Epithelial cell of proximal tubule (primary cell): ENCODE measurements around the gene NUDT17. TPM values are rescaled to one million over a fixed set of nuclear protein-coding genes. Genes with fewer than 3 reads are reported as not detected.

Experiments used
- DNase-seq: peaks from one replicate; pipeline ENCODE4 v3.0.0-alpha.2; 2011; ENCODE audit warnings: low read depth
- H3K4me3 ChIP-seq: 2 replicates; pipeline ENCODE4 v1.5.1; 2011; ENCODE audit warnings: low read depth, mild to moderate bottlenecking, low read length
- CTCF ChIP-seq: conservative IDR thresholded peaks from 2 replicates; pipeline ENCODE4 v1.5.1; 2012; ENCODE audit warnings: low read depth, mild to moderate bottlenecking, low read length
- total RNA-seq: library from RNA; depleted of rRNA; stranded (reverse); fragments of >200 nt; gene quantifications from 2 replicates; pipeline ENCODE4 v1.2.3, GENCODE V29; 2015

NUDT17 gene
- total RNA-seq, 1 donor from 2014 or later, result 4.3 TPM

- no peak for DNase-seq
- TF ChIP-seq CTCF, result no peak
- H3K4me3 ChIP-seq, result no peak overlapping the region
Observed at GRCh38 chr1:145879775-145880174, 34.3 kb downstream of the NUDT17 start.

- DNase-seq, result no peak
- H3K4me3 ChIP-seq, result no peak overlapping the region
- TF ChIP-seq CTCF, result no peak
Observed at GRCh38 chr1:145884675-145885074, 39.2 kb downstream of the NUDT17 start.

- peak within 1 kb of the TSS; percentile 73 for H3K4me3 ChIP-seq
- DNase-seq, result no peak
- TF ChIP-seq CTCF, result no peak
Observed at GRCh38 chr1:145885738-145886287, 40.4 kb downstream of the NUDT17 start, which contains the start of gene ANKRD35. ANKRD35 (minus strand) TSS chr1:145885866; CDS start chr1:145885758, 108 bp downstream.

- peak overlapping the region; percentile 73 for H3K4me3 ChIP-seq
- TF ChIP-seq CTCF, result no peak
- no peak for DNase-seq
Observed at GRCh38 chr1:145886390-145886789, 41.0 kb downstream of the NUDT17 start.

DNA sequence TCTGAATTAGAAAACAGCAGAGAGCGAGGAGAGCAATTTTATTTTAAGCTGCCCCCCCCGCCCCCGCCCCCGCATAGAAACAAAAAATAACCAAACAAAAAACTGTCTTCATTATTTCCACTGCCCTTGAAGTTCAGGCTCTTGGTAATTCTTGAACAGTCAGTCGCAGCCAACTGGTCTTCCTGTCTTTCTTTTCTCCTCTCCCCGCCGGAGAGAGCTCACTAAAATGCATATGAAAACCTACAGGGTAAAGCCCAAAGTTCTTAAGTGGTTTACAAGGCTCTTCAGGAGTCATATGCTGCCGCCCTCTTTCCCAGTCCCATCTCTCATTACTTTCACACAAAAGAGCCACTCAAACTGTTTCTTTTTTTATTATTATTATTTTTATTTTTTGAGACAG, 41.4 kb downstream of the NUDT17 start:
- no peak for DNase-seq
- H3K4me3 ChIP-seq, result no peak overlapping the region
- TF ChIP-seq CTCF, result no peak

DNA sequence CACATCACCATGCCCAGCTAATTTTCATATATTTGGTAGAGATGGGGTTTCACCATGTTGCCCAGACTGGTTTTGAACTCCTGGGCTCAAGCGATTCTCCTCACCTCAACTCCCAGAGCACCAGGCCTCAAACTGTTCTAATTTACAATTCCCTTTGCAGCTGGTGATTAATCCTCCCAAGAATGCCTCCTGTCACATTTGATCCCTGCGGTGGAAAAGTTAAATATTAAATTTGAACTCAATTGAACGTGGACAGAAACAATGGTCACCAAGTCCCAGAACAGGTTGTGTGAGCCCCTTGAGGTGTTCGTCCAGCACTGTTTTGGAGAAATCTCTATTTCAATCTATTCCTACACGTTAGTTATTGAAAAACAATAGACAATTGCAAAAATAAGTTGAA, 42.2 kb downstream of the NUDT17 start:
- TF ChIP-seq CTCF, result no peak
- H3K4me3 ChIP-seq, result peak overlapping the region; percentile 3
- peak; percentile 76 for DNase-seq

DNA sequence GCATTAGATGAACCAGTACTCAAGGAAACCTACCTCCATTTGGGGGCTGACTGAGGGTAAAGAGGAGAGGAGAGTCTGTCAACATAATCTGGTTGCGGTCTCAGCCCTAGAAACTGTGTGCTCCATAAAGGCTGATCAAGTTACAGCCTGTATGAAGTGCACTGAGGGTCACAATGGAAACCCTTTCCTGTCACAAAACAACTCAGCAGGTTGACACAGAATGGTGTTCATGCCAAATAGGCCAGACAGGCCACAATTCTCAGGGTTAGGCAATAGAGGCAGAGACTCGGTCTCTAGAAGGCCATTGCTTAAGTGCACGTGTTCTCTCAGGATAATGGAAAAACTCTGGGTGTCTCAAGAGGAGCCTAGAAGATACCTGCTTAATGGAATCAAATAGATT, 44.3 kb downstream of the NUDT17 start:
- no peak for TF ChIP-seq CTCF
- no peak for DNase-seq

More for the DNA sequence above, 44.3 kb downstream of the NUDT17 start:
- no peak overlapping the region for H3K4me3 ChIP-seq
